GM19328 (cell line): Measurements from ENCODE around the gene TUFM.
"Not testable (repeated sequence)": the region's sequence is repeated elsewhere in the genome, so short reads cannot be mapped to it uniquely, and the experiment has no call there.

Source experiments
- ATAC-seq: cut with Tn5 transposase; IDR thresholded peaks from one replicate; pipeline ENCODE4 v1.9.1; 2021; ENCODE audit warnings: mild to moderate bottlenecking, moderate library complexity; ENCODE audit not compliant: unreplicated experiment

TUFM gene

DNA sequence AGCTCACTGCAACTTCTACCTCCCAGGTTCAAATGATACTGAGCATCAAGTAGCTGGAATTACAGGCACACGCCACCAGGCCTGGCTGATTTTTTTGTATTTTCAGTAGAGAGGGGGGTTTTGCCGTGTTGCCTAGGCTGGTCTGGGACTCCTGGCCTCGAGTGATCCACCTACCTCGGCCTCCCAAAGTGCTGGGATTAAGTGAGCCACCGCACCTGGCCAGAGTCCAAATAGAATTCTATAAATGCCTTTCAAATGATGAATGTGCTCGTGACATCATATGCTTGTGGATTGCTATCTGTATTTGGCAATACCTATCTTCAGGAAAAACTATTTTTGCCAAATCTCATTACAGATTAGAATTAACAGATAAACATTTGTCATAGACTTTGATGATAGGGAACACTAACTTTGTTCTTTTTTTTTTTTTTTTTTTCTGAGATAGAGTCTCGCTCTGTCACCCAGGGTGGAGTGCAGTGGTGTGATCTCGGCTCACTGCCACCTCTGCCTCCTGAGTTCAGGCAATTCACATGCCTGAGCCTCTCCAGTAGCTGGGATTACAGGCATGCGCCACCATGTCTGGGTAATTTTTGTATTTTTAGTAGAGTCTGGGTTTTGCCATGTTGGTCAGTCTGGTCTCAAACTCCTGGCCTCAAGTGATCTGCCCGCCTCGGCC is 38.6 kb downstream of the TUFM start:
- not testable (repeated sequence) for ATAC-seq

DNA sequence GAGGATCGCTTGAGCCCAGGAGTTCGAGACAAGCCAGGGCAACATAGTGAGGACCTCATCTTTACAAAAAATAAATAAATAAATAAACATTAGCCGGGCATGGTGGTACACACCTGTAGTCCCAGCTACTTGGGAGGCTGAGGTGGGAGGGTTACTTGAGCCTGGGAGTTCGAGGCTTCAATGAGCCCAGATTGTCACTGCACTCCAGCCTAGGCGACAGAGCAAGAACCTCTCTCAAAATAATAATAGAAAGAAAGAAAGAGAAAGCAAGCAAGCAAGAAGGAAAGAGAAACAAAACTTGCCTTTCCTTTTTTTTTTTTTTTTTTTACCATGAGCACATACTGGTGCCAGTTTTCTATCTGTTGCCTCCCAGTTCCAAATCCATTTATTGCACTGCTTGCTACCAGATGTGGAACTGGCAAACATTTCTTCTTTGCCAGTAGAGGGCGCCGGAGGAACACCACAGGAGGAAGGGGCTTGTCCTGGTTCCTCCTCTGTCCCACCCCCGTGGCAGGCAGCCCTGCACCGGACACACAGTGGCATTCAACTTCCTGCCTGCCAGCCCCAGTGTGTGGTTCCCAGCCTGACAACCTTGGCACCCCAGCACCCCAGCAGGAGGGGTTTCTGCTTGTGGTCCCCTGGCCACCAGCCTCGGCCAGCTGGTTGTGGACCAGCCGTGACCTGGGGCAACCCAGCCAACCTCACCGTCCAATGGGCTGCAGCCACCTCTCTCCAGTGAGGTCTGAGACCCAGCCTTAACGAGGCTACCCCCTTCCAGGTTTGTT is 43.7 kb downstream of the TUFM start:
- ATAC-seq = not testable (repeated sequence)
